MM.1S (cell line): ENCODE results near the gene CACHD1.

Experiments
- EZH2 ChIP-seq: fragments of 300-600 bp; sonication (generic); optimal IDR thresholded peaks from 2 replicates; pipeline ENCODE3; 2017; ENCODE audit warnings: low read depth, mild to moderate bottlenecking, antibody characterized with exemption, low read length, mixed read lengths
- EZH2phosphoT487 ChIP-seq: fragments of 300-600 bp; sonication (generic); IDR thresholded peaks from 2 replicates; pipeline ENCODE4 v1.6.1; 2018; ENCODE audit warnings: antibody characterized with exemption, low read length
- TF ChIP-seq, protein P1 (sequence below): fragments of 300-600 bp; sonication (generic); IDR thresholded peaks from 2 replicates; pipeline ENCODE4 v1.5.1; 2016; ENCODE audit warnings: antibody characterized with exemption, low read length, mixed read lengths

DNA sequence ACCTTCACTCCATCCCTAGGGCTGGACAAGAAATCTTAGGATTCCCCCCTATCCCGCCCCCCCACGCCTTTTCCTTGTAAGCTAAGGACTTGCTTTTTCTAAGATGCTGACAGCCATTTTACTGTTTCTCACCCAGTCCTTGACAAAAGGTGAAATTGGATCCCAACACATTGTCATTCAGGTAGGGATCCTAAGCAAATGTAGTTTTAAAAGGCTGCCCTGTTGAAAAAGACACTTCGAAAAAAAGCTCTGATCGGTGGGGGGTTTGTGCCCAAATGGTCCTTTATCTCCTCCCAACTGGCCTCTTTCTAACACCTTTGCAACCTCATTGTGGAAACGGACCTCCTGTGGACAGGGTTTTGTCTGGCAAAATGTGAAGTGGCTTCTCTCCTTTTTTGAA, 2.9 kb downstream of the CACHD1 start:
- TF ChIP-seq, protein P1, sequence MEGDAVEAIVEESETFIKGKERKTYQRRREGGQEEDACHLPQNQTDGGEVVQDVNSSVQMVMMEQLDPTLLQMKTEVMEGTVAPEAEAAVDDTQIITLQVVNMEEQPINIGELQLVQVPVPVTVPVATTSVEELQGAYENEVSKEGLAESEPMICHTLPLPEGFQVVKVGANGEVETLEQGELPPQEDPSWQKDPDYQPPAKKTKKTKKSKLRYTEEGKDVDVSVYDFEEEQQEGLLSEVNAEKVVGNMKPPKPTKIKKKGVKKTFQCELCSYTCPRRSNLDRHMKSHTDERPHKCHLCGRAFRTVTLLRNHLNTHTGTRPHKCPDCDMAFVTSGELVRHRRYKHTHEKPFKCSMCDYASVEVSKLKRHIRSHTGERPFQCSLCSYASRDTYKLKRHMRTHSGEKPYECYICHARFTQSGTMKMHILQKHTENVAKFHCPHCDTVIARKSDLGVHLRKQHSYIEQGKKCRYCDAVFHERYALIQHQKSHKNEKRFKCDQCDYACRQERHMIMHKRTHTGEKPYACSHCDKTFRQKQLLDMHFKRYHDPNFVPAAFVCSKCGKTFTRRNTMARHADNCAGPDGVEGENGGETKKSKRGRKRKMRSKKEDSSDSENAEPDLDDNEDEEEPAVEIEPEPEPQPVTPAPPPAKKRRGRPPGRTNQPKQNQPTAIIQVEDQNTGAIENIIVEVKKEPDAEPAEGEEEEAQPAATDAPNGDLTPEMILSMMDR: no peak
- TF ChIP-seq EZH2phosphoT487: no peak
- TF ChIP-seq EZH2: no peak
